Peyer's patch (tissue), 4 donors: ENCODE data around the gene LIN37. TPM values are rescaled to one million over a fixed set of nuclear protein-coding genes. Genes with fewer than 3 reads are reported as not detected.

Experiments used
- DNase-seq, 3 donors: peaks; one replicate each; pipeline ENCODE4 v3.0.0-alpha.2; 2017 to 2019
- H3K27ac ChIP-seq, 4 donors: fragments of 200-600 bp; sonication (generic); one replicate each; pipeline ENCODE4 v1.5.1; 2016 to 2019
- H3K27me3 ChIP-seq, 2 donors: fragments of 200-600 bp; sonication (generic); one replicate each; pipeline ENCODE4 v1.5.1; 2019
- H3K36me3 ChIP-seq, 3 donors: fragments of 200-600 bp; sonication (generic); one replicate each; pipeline ENCODE4 v1.5.1; 2016 to 2019
- H3K4me1 ChIP-seq, 4 donors: fragments of 200-600 bp; sonication (generic); one replicate each; pipeline ENCODE4 v1.5.1; 2016 to 2019
- H3K4me3 ChIP-seq, 4 donors: fragments of 200-600 bp; sonication (generic); 1 replicate in 3 of 4; 2 replicates in 1 of 4; pipeline ENCODE4 v1.5.1; 2016 to 2019; ENCODE audit warnings: mild to moderate bottlenecking in 1 of 4
- H3K9me3 ChIP-seq, 4 donors: fragments of 200-600 bp; sonication (generic); one replicate each; pipeline ENCODE4 v1.5.1; 2016 to 2019; ENCODE audit warnings: mild to moderate bottlenecking in 1 of 4
- CTCF ChIP-seq, 6 experiments: fragments of 450-650 bp in 4 of 6; fragments of 200-600 bp in 2 of 6; sonication (generic) in 1 of 6; IDR thresholded peaks; one replicate each; pipeline ENCODE4 v1.5.1; 2017 to 2019; ENCODE audit warnings: antibody characterized with exemption in 6 of 6, mild to moderate bottlenecking in 3 of 6, moderate library complexity in 1 of 6
- POLR2A ChIP-seq, 2 donors: fragments of 450-650 bp; IDR thresholded peaks; one replicate each; pipeline ENCODE4 v1.5.1; 2017; ENCODE audit warnings: antibody characterized with exemption in 2 of 2, mild to moderate bottlenecking in 2 of 2, moderate library complexity in 2 of 2
- total RNA-seq, 4 donors: library from RNA; depleted of rRNA; stranded (reverse); fragments of >200 nt; gene quantifications; one replicate each; pipeline ENCODE4 v1.1.0, GENCODE V29; 2016

LIN37 gene
- total RNA-seq, 4 donors from 2014 or later = 11.6 to 30.5 (median 20.2) TPM

GRCh38 chr19:35725216-35725861 is 23.0 kb upstream of the LIN37 start:
- no peak for TF ChIP-seq POLR2A (IDR thresholded peaks at IDR 0.05)
- no peak for TF ChIP-seq CTCF (IDR thresholded peaks at IDR 0.05)
- no peaks in the 10 kb centered on the region for H3K9me3 ChIP-seq
- no peaks in the 10 kb centered on the region for H3K4me1 ChIP-seq
- no peaks in the 10 kb centered on the region for H3K27me3 ChIP-seq
- H3K27ac ChIP-seq = no peak overlapping the region
- no peak for DNase-seq
- no peak overlapping the region for H3K4me3 ChIP-seq
- peaks cover 0 to 98% (median 4%) of the 10 kb centered on the region in 3 donors for H3K36me3 ChIP-seq

- Histone ChIP-seq H3K27ac (no peak overlapping the region), H3K36me3 (peaks cover 0 to 100% (median 4%) of the 10 kb centered on the region in 3 donors), H3K4me1 (no peaks in the 10 kb centered on the region), H3K9me3 (no peaks in the 10 kb centered on the region), H3K27me3 (no peaks in the 10 kb centered on the region), H3K4me3 (no peak overlapping the region)
- no peak for DNase-seq
- TF ChIP-seq CTCF (IDR thresholded peaks at IDR 0.05) = no peak
- no peak for TF ChIP-seq POLR2A (IDR thresholded peaks at IDR 0.05)
These were observed 21.1 kb upstream of the LIN37 start for GRCh38 chr19:35727053-35727955.

- H3K36me3 ChIP-seq = peaks cover 0 to 100% (median 4%) of the 10 kb centered on the region in 3 donors
- no peak for TF ChIP-seq POLR2A (IDR thresholded peaks at IDR 0.05)
- TF ChIP-seq CTCF (IDR thresholded peaks at IDR 0.05) = no peak
These were observed 20.2 kb upstream of the LIN37 start for GRCh38 chr19:35727956-35728706.

GRCh38 chr19:35729021-35729420 is 19.4 kb upstream of the LIN37 start:
- no peak overlapping the region for H3K4me3 ChIP-seq
- H3K27ac ChIP-seq = no peak overlapping the region
- peaks cover 0 to 100% (median 4%) of the 10 kb centered on the region in 3 donors for H3K36me3 ChIP-seq
- no peaks in the 10 kb centered on the region for H3K27me3 ChIP-seq
- TF ChIP-seq POLR2A (IDR thresholded peaks at IDR 0.05) (no peak), CTCF (IDR thresholded peaks at IDR 0.05) (no peak)
- H3K9me3 ChIP-seq = no peaks in the 10 kb centered on the region
- no peak for DNase-seq
- no peaks in the 10 kb centered on the region for H3K4me1 ChIP-seq

More at GRCh38 chr19:35727956-35728706, 20.2 kb upstream of the LIN37 start:
- H3K4me1 ChIP-seq = no peaks in the 10 kb centered on the region
- H3K9me3 ChIP-seq = no peaks in the 10 kb centered on the region
- no peak overlapping the region for H3K27ac ChIP-seq
- H3K27me3 ChIP-seq = no peaks in the 10 kb centered on the region
- no peak for DNase-seq
- no peak overlapping the region for H3K4me3 ChIP-seq

- Histone ChIP-seq H3K27me3 (no peaks in the 10 kb centered on the region), H3K4me3 (no peak overlapping the region), H3K27ac (no peak overlapping the region), H3K4me1 (no peaks in the 10 kb centered on the region), H3K36me3 (peaks cover 0 to 100% (median 4%) of the 10 kb centered on the region in 3 donors), H3K9me3 (no peaks in the 10 kb centered on the region)
- no peak for DNase-seq
- TF ChIP-seq POLR2A (IDR thresholded peaks at IDR 0.05) (no peak), CTCF (IDR thresholded peaks at IDR 0.05) (no peak)
These were observed 18.6 kb upstream of the LIN37 start for GRCh38 chr19:35729763-35730162.
